Fibroblast of mammary gland (primary cell): ENCODE measurements around the gene ADAMTS7.
"Not testable (repeated sequence)": the region's sequence is repeated elsewhere in the genome, so short reads cannot be mapped to it uniquely, and the experiment has no call there.

ENCODE experiments used
- DNase-seq: peaks from one replicate; pipeline ENCODE4 v3.0.0-alpha.2; 2010; ENCODE audit warnings: low read depth
- H3K4me3 ChIP-seq: 2 replicates; pipeline ENCODE4 v1.5.1; 2011; ENCODE audit warnings: low read depth, mild to moderate bottlenecking, low read length, moderate library complexity; ENCODE audit not compliant: control insufficient read depth
- TF ChIP-seq, protein P1 (sequence below): conservative IDR thresholded peaks from 2 replicates; pipeline ENCODE4 v1.5.1; 2011; ENCODE audit warnings: low read depth, low read length, inconsistent platforms; ENCODE audit not compliant: control insufficient read depth, insufficient read depth

ADAMTS7 gene

DNA sequence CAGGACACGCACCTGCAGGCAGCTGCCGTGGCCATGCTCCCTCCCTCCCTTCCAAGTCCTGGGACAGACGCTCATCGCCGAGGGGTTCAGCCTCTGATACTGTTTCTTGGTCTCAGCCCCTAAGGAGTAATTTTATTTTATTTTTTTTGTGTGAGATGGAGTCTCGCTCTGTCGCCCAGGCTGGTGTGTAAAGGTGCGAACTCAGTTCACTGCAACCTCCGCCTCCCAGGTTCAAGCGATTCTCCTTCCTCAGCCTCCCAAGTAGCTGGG, 53.7 kb downstream of the ADAMTS7 start:
- no peak for DNase-seq
- H3K4me3 ChIP-seq, result no peak overlapping the region
- TF ChIP-seq, protein P1, sequence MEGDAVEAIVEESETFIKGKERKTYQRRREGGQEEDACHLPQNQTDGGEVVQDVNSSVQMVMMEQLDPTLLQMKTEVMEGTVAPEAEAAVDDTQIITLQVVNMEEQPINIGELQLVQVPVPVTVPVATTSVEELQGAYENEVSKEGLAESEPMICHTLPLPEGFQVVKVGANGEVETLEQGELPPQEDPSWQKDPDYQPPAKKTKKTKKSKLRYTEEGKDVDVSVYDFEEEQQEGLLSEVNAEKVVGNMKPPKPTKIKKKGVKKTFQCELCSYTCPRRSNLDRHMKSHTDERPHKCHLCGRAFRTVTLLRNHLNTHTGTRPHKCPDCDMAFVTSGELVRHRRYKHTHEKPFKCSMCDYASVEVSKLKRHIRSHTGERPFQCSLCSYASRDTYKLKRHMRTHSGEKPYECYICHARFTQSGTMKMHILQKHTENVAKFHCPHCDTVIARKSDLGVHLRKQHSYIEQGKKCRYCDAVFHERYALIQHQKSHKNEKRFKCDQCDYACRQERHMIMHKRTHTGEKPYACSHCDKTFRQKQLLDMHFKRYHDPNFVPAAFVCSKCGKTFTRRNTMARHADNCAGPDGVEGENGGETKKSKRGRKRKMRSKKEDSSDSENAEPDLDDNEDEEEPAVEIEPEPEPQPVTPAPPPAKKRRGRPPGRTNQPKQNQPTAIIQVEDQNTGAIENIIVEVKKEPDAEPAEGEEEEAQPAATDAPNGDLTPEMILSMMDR, result no peak

DNA sequence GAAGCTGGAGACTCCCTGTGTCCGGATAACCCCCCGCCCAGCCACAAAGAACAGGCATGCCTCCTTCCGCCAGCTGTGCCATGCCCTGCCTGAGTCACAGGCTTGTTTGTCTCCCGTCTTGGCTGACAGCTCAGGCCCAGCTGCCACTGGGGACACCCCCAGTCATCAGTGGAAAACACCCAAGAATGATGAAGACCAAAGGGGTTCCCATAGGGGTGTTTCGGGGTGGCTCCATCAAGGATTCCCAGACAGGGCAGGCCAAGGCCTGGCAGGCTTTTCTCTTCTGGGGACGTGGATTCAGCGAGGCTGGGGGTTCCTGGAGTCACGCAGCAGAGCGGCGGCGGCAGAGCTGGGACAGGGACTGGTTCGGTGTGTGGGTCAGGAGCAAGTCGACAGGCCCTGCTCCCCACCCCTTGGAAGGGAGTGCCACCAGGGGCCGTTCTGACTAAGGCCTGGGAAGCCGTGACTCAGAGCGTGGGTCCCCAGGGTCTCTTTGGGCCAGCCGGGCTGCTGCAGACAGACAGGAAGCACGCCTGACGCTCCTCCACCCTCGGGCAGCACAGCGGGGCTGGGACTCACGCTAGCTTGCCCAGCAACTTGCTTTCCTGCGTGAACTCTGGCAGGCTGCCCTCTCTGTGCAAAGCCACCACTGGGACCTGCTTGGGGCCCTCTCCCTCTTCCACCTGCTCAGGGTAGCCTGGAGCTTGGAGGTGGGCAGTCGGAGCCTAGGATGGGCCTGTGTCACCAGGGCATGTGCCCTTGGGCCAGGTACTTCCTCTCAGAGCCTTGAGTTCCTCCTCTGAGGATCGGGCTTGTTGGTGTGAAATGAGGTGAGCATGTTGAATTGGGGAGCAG, 54.3 kb downstream of the ADAMTS7 start:
- H3K4me3 ChIP-seq, result not testable (repeated sequence)
- DNase-seq, result peak; percentile 83

DNA sequence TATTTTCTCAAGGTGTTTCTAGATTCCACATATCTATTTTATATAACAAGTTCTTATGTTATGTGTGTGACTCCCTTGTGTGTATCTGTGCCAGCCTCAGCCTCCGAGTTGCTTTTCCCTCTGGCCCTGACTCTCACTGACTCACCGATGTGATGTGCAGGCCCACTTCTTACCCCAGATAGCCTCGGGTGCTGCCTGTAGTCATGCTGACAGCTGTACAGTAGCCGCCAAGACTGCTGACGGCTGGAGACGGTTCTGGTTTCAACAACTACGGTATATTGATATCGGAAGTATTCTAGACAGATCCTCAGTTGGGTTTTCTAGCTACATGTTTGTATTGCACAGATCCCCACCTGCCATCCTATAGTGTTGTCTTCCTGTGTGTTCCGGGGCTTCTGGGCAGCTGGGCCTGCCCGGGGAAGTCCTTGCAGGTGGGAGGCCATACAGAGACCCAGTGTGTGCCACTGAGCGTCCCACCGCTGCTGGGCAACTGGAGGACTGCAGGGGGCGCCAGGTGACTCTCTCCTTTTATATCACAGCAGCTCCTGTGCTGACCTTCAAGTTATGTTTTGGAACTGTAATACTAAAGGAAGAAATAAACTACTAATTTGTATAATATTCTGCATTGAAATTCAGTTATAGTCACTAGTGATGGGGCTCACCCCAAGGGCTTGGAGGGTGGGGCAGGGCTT, 55.2 kb downstream of the ADAMTS7 start:
- TF ChIP-seq, protein P1, result peak; percentile 24
- H3K4me3 ChIP-seq, result not testable (repeated sequence)
- peak; percentile 80 for DNase-seq

DNA sequence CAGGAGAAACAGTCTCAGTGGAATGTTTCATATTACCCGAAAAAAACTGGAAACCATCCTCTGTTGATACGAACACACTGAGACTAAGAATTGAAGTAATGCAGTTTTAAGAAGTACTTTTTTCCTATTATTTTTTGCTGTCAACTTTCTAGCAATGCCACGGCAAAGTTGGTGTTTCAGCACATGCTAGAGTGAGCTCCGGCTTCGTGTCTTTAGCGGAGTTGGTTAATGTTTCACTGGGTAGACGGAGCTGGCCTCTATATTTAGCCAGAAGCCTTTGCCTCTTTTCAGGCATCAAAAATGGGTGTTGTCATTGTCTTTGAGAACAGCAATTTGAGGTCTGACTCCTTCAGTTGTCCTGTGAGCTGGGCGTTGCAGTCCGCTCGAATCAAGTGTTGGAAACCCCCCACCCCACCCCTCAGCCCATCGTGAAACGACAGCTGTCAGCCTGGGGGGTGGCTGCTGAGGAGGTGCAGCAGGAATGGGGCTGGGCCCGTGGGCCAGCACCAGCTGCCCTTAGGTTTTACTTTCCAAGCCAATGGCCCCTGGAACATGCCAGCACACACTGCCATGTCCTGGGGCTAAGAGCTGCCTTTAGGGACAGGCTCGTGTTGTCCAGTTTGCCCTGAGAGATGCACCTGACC, 56.5 kb downstream of the ADAMTS7 start:
- DNase-seq, H3K4me3 ChIP-seq: not testable (repeated sequence)

DNA sequence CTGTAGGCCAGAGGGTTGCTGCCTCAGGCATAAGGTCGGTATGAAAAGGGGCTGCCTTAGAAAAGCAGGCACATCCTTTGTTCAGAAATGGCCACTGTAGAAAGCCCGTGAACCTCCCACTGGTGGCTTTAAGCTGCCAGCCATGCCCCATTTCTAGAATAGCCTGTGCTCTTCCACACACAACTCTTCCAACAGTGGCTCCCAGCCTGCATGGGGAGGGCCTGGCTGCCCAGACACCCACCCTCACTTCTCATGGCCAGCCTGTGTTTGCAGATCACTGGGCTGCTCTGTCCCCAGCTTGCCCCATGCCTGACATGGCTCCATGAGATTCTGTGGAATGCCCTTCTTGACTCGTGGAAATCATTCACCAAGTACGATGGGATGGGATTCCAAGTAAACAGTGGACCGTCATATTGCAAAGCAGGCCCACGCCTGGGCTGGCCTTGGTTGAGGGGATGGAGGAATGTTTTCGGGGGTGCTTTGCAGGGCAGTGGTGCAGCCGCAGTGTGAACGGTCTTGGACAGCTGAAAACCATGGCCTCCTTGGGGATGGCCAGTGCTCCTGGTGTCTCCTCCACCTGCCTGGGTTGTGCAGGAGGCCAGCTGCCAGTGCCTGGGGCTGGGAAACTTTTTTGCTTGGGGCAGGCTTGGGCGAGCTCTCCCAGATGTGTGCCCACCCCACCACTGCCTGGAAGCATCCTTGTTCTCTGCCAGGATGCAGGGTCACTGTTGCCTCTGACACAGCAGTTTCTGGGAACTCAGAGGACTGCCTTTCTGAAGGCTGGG, 57.3 kb downstream of the ADAMTS7 start:
- not testable (repeated sequence) for H3K4me3 ChIP-seq, DNase-seq

DNA sequence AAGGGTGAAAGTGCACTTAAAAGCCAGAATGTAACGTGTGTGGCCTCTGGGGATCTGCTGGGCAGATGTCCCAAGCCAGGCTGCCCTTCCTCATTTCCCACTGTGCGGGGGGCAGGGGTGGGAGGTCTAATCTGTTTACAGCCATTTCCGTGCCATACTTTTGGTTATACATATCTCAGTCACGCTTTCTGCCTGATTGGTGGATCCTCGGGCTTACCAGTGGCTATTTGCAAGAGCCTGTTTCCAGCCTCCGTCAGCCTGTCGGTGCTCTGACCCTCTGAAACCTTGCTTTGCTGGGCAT, 58.0 kb downstream of the ADAMTS7 start:
- H3K4me3 ChIP-seq, DNase-seq: not testable (repeated sequence)

DNA sequence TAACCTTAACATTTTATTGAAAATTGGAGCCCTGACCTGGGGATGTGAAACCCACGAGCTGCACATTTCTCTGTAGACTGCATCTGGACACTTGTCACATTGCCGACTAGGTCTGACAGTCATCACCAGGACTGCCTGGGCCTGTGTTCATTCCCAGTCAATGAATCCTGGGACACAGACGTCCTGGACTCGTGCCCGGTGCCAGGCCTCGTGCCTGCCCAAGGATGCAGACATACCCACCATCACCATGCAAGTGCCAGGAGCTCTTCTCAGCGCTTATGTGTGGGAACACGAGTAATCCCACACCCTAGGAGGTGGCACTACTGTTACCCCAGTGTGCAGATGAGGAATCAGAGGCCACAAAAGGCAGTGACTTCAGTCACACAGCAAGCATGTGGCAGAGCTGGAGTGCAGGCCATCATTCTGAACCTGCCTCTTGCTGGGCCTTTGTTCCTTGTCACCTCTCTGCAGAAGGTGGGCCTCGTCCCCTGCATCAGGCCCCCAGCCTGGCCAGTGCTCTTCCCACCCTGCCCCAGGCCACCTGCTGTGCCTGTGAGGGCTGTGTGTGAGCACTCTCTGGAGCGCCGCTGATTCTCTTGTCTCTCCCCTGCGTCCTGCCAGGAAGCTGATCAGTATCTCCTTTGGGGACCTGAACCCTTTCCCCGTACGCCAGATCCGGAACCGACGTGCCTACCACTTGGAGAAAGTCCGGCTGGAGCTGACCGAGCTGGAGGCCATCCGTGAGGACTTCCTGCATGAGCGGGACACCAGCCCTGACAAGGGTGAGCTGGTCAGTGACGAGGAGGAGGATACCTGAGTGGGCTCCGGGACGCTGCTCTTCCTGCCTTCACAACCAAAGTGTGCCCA, 58.5 kb downstream of the ADAMTS7 start:
- no peak for DNase-seq
- H3K4me3 ChIP-seq, result no peak overlapping the region
- TF ChIP-seq, protein P1, result no peak

DNA sequence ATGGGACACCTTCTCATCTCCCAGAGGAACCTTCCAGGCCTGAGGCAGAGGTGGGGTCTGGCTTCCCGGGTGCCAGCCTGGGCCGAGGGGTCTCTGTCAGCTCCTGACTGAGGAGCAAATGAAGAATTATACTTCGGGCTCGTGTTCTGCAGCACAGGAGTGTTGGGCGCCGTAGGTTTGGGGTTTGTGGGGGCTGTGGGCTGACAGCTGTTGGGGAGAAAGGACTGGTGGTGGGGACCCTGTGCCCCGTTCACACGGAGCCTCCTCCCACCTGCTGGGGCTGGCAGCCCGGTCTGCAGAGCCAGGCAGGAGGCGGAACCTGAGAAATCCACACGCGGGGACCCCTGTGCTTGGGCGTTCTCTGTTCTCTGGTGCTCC, 59.7 kb downstream of the ADAMTS7 start:
- DNase-seq, result no peak
- no peak overlapping the region for H3K4me3 ChIP-seq
- TF ChIP-seq, protein P1, result no peak
